ENCODE data around the gene KLHL2.
"Not testable (repeated sequence)": the region's sequence is repeated elsewhere in the genome, so short reads cannot be mapped to it uniquely, and the experiment has no call there.

KLHL2 gene, protein sequence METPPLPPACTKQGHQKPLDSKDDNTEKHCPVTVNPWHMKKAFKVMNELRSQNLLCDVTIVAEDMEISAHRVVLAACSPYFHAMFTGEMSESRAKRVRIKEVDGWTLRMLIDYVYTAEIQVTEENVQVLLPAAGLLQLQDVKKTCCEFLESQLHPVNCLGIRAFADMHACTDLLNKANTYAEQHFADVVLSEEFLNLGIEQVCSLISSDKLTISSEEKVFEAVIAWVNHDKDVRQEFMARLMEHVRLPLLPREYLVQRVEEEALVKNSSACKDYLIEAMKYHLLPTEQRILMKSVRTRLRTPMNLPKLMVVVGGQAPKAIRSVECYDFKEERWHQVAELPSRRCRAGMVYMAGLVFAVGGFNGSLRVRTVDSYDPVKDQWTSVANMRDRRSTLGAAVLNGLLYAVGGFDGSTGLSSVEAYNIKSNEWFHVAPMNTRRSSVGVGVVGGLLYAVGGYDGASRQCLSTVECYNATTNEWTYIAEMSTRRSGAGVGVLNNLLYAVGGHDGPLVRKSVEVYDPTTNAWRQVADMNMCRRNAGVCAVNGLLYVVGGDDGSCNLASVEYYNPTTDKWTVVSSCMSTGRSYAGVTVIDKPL

DNA sequence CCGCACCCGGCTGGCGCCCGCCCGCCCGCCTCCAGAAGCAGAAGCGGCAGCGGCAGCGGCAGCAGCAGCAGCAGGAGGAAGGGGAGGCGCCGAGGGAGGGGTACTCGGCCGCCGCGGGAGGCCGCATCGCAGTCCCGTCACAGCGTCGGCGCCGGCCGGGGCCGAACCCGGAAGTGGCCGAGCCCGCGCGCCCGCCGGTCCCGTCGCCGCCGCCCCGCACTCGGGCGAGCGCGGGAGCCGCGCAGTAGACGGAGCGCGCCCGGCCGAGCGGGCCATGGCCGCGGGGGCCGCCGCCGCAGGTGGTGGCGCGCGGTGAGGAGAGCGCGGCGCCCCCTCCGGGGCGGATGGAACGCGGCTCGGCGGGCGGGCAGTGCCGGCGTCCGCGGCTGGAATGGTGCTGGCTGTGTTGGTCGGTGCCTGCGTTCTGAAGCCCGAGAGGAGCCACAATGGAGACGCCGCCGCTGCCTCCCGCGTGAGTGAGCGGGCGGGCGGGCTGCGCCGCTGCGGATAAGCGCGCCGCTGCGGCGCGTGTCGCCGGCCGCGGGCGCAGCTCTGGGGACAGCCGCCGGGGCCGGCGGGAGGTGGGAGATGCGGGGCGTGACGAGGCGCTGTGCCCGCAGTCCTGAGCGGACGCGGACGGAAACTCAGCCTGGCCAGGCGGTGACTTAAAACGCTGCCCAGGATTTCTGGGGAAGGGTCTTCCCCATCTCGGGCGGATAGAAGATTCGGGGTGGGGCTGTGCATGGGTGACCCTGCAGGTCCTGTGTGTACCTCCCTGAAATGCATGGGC is at the start of gene KLHL2:
TSS of gene KLHL2 (plus strand) at position 131 of the 790 bp plus-strand sequence. CDS start at position 447, 316 bp downstream.
- DNase-seq, result peak; percentile 78

DNA sequence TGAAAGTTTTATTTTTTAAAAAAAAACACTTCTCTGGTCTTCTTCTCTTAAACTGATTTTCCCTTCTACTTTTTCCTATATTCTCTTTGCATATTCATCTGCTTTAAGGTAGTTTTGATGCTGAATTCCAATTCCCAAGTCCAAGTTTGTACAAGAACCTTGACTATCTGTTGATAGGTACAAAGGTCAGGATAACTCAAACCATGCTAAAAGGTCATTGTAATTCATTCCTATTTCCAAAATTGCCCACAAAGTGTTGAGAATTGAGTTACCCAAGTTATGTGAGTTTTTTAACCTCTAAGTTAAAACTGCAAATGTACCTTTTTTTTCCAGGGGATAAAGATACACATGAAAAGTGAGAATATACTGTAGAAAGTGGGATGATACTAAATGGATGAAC is 48.6 kb upstream of the KLHL2 start:
- no peak for DNase-seq

DNA sequence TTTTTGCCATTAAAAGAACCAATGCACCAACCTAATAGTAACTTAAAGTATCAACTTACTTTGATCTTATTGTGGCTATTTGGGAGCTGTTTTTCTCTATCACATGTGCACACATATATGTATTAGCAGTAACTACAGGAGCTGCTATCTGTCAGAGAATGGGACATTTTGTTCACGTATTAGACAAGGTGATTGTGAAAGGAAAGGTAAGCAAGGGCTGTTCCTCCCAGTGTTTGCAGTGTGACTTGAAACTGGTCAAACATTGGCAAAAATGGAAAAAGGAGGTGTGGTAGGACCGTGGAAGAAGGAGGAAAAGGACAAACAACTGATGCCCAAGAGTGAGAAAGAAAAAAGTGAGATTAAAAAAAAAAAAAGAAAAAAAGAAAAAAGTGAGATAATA is 43.1 kb upstream of the KLHL2 start:
- no peak for DNase-seq

DNA sequence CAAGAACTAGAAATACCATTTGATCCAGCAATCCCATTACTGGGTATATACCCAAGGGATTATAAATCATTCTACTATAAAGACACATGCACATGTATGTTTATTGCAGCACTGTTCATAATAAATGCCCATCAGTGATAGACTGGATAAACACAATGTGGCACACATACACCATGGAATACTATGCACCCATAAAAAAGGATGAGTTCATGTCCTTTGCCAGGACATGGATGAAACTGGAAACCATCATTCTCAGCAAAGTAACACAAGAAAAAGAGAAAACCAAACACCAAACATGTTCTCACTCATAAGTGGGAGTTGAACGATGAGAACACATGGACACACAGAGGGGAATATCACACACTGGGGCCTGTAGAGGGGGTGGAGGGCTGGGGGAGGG is 40.5 kb upstream of the KLHL2 start:
- DNase-seq, result not testable (repeated sequence)

DNA sequence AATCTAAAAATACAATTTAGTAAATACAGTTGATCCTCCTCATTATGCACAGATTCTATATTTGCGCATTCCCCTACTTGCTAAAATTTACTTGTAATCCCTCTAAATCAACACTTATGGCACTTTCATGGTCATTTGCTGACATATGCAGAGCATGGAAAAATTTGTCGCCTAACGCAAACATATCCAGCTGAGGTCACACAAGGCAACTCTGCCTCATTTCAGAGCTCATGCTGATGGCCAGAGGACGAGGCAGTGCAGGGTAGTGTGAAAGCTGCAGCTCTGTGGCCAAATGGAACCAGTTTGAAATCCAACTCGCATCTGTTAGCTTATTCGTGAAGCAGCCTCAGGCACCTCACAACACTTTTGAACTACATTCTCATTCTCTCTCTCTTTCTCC is 39.7 kb upstream of the KLHL2 start:
- no peak for DNase-seq

DNA sequence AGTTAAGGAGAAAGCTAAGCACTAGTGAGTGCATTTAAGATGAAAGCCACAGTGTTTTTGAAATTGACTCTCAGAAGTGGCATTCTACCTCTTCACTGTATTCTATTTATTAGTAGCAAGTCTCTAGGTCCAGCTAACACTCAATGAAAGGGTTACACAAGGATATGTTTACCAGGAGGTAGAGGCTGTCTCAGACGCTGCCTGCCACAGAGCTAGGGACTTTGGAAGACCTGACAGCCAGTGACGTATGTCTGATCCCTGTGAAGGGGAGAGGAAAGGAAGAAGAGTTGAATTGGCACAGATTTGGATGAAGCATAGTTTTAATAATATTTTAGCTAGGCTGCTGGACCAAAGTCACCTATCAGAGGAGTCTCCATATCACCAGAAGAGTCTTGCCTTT is 36.5 kb upstream of the KLHL2 start:
- DNase-seq, result no peak

DNA sequence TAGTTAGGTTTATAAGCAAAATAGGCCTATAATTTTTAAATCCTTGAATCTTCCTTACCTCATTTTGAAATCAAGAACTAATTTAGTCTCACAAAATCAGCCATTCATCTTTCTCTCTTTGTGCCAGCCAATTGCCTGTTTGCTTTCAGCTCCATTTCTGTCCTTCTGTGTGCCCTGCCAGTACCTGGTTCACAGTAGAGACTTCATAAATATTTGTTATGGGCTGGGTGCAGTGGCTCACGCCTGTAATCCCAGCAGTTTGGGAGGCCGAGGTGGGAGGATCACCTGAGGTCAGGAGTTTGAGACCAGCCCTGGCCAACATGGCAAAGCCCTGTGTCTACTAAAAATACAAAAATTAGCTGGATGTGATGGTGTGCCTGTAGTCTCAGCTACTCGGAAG is 31.9 kb upstream of the KLHL2 start:
- not testable (repeated sequence) for DNase-seq

DNA sequence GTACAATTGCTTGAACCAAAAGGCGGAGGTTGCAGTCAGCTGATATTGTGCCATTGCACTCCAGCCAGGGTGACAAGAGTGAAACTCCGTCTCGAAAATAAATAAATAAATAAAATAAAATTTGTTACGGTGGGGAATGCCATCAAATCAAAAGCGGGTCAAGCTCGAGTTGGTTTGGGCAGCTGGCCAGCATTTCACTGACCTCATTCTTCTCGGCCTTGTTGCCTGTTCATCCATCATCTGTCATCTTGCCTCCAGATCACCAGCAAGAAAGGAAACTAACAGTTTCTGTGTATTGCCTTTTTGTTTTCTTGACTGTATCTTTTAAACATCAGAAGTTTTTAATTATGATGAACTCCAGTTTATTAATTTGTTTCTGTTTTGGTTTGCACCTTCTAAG is 31.5 kb upstream of the KLHL2 start:
- DNase-seq, result no peak

DNA sequence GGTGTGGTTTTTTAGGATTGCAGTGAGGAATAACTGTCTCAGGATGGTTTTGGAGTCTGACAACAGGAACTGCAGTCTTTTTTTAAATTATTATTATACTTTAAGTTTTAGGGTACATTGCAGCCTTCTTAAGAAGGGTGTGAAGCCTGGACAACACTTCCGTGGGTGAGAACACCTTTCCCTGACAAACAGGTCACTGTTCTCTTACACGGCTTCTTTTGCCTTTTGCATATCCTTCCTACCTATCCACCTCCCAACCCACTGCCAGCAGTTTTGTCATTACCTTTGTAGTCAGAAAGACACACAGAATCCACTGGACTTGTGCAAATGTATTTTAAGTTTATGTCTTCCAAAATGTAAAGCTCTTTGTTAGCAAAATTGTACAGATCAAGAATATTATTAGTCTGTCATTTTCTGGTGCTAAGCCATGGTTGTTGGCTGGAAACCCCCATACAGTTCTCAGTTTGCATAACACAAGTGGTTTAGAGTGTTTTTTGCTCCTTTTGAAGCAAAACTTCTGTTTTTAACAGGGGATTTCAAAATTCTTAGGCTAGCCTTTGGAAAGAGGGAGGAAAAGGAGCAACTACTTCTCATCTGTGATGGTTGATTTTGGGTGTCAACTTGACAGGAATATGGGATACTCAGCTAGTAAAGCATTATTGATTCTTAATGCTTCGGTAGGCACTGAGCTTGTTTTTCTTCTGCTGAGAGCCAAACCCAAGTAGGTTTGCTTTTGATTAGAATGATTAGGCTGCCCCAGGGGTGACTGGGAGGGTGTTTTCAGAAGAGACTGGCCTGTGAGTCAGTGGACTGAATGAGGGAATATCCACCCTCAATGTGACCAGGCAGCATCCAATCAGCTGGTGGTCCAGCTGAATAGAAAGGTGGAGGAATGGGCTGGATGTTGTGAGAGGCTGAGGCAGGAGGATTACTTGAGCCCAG is 29.4 kb upstream of the KLHL2 start:
- DNase-seq, result no peak

DNA sequence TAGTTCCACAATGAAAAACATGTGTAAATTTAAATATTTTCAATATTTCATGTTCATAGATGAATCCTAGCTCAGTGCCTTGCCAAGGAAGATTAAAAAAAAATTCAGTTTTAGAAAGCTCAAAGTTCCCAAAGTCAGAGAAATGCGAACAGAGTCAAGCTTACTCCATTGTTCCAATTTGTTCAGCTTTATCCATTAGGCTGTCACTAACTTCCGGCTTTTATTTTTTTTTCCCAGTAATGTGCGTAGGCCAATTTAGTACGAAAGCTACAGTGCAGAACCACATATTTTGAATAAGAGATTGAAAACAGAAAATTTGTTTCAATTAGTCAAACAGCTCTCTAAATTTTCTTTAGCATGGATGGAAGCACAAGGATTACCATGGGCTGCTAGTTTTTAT is 23.1 kb upstream of the KLHL2 start:
- no peak for DNase-seq

DNA sequence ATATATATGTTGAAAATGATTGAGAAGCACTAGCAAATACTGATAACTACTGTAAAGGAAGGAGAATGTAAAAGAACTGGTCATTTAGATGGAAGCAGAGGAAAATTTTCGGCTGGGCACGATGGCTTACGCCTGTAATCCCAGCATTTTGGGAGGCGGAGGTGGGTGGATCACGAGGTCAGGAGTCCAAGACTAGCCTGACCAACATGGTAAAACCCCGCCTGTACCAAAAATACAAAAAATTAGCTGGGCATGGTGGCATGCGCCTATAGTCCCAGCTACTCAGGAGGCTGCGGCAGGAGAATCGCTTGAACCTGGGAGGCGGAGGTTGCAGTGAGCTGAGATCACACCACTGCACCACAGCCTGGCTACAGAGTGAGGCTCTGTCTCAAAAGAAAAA is 22.4 kb upstream of the KLHL2 start:
- not testable (repeated sequence) for DNase-seq

DNA sequence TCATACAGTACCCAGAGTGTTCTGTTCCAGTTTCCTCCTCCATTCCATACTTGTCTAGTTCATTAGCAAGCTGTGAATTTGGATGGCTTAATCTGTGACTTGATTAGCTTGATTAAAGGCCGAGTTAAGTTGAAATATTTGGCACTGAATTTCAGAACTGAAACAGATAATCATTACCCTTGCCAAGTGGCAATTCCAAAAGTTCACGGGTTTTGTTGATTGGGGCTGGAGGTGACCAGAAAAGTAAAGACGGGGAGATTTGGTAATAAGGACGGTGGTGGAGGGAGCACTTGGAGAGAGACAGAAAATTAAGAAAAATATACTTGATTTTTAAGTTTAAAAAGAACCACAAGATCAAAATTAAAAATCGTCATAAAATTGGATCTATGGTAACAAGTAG is 21.9 kb upstream of the KLHL2 start:
- DNase-seq, result no peak

DNA sequence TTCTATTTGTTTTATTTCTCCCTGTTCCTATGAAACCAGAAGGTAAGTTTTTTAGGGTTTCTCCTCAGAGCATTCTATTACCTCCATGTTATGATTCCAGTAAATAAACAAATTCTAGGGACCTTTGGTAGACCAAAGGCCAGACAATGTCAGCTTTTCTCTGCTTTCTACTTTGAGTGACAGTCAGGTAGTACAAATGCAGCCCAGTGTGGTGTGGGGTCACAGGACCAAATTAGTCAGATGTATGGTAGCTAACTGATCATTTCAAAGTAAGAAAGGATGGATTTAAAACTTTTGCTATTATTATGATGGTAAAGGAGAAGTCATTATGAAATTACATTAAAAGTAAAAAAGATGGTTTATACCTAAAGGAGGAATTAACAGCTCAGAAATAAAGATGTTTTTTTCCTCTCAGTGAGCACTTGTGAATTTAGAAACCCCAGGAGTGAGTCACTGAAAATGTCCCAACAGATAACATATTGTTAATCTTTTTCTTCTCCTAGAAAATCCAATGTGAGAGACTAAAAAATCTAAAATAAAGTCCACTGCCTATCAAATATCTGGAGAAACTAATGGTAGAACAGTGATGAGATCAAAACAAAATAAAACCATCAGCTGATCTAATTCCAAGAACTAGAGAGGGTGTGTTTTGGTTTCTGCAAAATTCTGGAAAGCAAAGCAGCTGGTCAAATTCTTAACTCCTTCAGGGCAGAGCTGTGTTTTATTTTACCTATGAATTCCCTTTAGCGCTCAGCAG is 16.6 kb upstream of the KLHL2 start:
- peak; percentile 41 for DNase-seq

DNA sequence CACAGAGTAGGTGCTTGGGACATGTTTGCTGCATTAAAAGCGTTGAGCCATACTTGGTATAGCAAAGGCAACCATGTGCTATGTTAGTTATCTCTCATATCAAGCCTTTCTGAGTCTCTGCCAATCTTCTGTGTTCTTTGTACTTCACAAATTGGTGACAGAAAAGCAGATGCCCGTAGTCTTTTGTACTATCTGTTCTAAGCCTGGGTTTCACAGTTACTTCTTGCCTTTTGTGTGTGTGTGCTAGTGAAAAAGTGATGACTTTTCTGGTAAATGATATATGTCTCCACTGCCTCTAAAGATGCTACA is 16.1 kb upstream of the KLHL2 start:
- no peak for DNase-seq

DNA sequence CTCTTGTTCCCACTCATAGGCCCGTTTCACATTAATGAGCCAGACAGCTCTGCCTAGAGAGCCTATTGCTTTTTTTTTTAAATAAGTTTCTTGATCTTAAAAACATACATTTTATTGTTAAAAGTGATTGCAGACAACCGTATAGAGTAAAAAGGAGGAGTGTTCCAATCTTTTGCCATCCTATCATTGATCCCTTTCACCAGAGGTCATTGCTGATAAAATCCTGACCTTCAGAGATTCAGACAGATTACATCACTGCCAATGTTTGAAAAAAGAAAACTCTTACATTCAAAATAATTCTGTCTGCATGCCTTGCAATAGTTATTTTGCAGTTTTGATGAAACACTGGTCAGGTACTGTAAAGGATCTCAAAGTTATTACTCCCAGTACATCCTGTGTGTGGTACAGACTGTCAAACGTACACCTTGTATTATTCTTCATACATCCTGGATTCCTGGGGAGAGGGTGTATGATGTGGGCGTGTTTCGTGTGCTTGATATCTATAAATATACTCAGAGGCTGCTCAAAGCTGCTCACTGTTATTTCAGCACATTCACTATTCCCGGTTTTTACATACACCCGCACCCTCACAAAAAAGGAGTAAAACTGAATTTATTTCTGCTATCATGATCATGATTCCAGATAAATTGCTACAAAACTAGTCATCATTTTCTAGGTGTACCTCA is 15.4 kb upstream of the KLHL2 start:
- DNase-seq, result no peak

DNA sequence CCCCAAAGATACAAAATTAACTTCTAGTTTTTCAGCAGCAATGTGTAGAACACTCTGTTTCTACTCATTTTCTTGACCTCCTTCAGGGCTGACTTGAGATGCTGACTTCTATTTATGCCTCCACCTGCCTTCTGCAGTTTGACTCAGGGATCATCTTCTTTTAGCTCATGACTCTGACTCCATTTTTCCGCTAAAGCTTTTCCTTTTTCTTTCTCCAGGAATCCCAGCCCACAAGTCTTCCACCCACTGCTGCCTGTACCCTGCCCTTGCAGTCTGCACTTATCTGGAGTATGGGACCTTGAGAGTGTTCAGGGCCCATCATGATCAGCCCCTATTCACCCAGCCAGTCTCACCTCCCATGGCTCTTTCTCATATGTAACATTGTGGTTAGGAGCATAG is 14.9 kb upstream of the KLHL2 start:
- no peak for DNase-seq

DNA sequence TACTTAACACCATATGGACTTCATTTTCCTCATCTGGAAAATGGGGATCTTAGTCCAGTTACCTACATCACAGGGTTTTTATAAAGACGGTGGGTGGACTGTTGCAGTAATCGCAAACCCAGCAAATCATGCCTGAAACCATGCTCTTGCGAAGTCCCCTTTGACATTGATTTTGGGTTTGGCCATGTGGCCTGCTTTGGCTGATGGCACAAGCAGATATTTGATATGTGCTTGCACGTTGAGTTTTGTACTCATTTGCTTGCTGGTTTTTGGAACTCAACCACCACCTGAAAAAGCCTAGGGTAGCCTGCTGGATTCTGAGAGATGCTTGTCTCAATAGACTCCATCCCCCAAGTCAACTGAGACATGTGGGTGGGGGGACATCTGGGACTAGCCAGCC is 14.4 kb upstream of the KLHL2 start:
- DNase-seq, result no peak

DNA sequence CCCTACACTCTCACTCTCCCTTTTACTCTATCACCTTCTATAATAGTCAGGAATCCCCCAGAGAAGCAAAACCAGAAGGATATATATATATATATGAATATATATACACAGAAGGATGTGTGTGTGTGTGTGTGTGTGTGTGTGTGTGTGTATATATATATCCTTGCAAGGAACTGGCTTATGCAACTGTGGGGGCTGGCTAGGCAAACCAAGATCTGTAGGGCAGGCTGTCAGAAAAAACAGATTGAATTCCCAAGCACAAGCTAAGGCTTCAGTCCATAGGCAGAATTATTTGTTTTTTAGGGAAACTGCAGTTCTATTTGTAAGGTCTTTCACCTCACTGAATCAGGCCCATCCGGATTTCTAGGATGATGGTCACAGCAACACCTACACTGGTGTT is 13.0 kb upstream of the KLHL2 start:
- no peak for DNase-seq

DNA sequence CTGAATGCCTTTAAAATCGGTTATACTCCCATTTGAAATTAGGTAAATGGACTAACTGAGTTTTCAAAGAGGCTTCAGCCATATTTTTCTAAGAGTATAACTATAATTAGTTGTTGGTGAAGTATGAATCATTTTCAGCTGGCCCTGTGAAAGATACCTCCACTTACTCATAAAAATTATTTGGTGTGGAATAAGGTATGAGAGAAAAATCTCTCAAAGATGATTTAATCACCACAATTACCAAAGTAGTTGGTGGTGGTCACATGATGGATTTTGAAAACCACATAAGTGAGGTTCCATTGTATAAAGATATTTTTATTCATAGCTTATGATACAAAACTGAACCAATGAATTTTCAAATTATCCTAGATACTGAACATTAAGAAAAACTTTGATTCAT is 9.0 kb upstream of the KLHL2 start:
- DNase-seq, result no peak

DNA sequence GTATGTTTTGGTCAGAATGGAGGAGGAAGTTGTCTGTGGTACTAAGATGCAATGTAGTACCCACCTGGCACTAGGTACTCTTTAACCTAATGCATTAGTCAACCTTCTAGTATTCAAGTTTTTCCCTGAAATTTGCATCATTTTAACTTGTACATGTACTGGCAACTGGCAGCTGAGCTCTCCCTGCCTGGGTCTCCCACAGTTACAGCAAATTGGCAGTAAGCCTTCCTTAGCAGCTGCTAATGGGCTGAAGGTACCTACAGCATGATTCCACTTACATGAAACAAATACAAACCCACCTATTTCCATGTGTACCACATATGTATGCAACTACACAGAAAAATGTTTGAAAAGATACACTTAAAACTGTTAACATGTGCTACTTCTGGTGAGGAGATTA is 8.1 kb upstream of the KLHL2 start:
- DNase-seq, result no peak

DNA sequence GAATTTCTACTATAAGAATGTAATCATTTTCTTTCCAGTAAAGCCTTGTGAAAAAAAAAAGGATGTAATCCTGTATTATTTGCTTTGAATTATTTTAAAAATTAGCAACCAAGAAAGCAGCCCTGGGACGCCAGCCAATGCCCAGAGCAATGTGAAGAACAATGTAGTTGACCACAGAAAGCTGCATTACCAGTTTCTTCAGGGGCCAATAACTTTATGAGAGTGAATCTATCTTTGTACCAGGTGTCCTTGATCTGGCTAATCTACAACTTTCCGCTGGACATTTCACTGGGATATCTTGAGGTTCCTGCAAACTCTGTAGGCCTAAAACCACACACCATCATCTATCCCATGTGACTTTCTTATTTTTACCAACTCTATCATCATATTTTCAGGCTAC is 7.6 kb upstream of the KLHL2 start:
- DNase-seq, result no peak

DNA sequence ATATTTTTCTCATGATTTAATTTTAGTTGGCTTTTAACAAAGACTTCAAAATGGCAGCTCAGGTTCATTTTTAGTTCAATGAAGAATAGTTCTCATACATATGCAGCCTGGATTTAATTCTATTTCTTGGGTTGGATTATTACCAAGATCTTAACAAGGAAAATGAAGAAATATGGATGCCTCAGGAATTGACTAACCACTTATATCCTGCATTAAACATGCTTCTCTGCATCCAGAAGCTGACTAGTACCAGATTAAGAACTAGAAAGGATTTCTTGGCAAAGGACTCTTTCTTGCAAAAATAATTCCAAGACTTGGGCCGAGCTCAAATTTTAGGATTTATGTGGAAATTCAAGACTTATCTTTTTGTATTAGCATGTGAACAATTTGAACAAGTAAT is 5.6 kb upstream of the KLHL2 start:
- no peak for DNase-seq
